HEK293 (cell line): ENCODE results near the gene JMJD6.

ENCODE experiments used
- FEZF1 ChIP-seq: fragments of 450-650 bp; formaldehyde crosslinking; IDR thresholded peaks from 2 replicates; pipeline ENCODE4 v1.5.1; 2016; ENCODE audit warnings: missing biosample characterization, missing genetic modification characterization
- GLI4 ChIP-seq: fragments of 450-650 bp; formaldehyde crosslinking; IDR thresholded peaks from 2 replicates; pipeline ENCODE4 v1.5.1; 2016; ENCODE audit warnings: missing biosample characterization, missing genetic modification characterization
- HOXA7 ChIP-seq: sonication (generic); formaldehyde crosslinking; IDR thresholded peaks from 2 replicates; pipeline ENCODE4 v1.8.1; 2022; ENCODE audit warnings: missing genetic modification reagents, borderline replicate concordance
- KLF7 ChIP-seq: fragments of 450-650 bp; formaldehyde crosslinking; IDR thresholded peaks from 2 replicates; pipeline ENCODE4 v1.5.1; 2016; ENCODE audit warnings: missing biosample characterization, missing genetic modification characterization, borderline replicate concordance
- KLF8 ChIP-seq: fragments of 450-650 bp; formaldehyde crosslinking; IDR thresholded peaks from 2 replicates; pipeline ENCODE4 v1.5.1; 2016; ENCODE audit warnings: missing biosample characterization, missing genetic modification characterization
- PRDM4 ChIP-seq: fragments of 450-650 bp; formaldehyde crosslinking; IDR thresholded peaks from 2 replicates; pipeline ENCODE4 v1.5.1; 2017; ENCODE audit warnings: missing biosample characterization, missing genetic modification characterization
- PRDM6 ChIP-seq: fragments of 450-650 bp; formaldehyde crosslinking; IDR thresholded peaks from 2 replicates; pipeline ENCODE4 v1.5.1; 2017; ENCODE audit warnings: missing biosample characterization, missing genetic modification characterization
- SALL2 ChIP-seq: fragments of 450-650 bp; formaldehyde crosslinking; IDR thresholded peaks from 2 replicates; pipeline ENCODE4 v1.5.0; 2017; ENCODE audit warnings: missing biosample characterization, mild to moderate bottlenecking, missing genetic modification characterization, borderline replicate concordance
- SCRT1 ChIP-seq: fragments of 450-650 bp; formaldehyde crosslinking; IDR thresholded peaks from 2 replicates; pipeline ENCODE4 v1.5.1; 2016; ENCODE audit warnings: missing biosample characterization, missing genetic modification characterization, borderline replicate concordance
- YY1 ChIP-seq: fragments of 450-650 bp; formaldehyde crosslinking; IDR thresholded peaks from 2 replicates; pipeline ENCODE4 v1.5.1; 2018; ENCODE audit warnings: missing biosample characterization, missing genetic modification characterization
- ZBTB17 ChIP-seq: fragments of 450-650 bp; formaldehyde crosslinking; IDR thresholded peaks from 2 replicates; pipeline ENCODE4 v1.5.1; 2016; ENCODE audit warnings: missing biosample characterization, missing genetic modification characterization
- ZBTB44 ChIP-seq: fragments of 450-650 bp; IDR thresholded peaks from 2 replicates; pipeline ENCODE4 v1.5.1; 2018; ENCODE audit warnings: missing biosample characterization, mild to moderate bottlenecking, missing genetic modification characterization
- ZBTB48 ChIP-seq: fragments of 450-650 bp; formaldehyde crosslinking; IDR thresholded peaks from 2 replicates; pipeline ENCODE4 v1.5.1; 2016; ENCODE audit warnings: missing biosample characterization, missing genetic modification characterization
- ZEB2 ChIP-seq: fragments of 450-650 bp; formaldehyde crosslinking; IDR thresholded peaks from 2 replicates; pipeline ENCODE4 v1.5.1; 2016; ENCODE audit warnings: missing biosample characterization, missing genetic modification characterization
- ZNF10 ChIP-seq: fragments of 450-650 bp; formaldehyde crosslinking; IDR thresholded peaks from 2 replicates; pipeline ENCODE4 v1.5.1; 2017; ENCODE audit warnings: missing biosample characterization, missing genetic modification characterization
- ZNF146 ChIP-seq: fragments of 450-650 bp; formaldehyde crosslinking; IDR thresholded peaks from 2 replicates; pipeline ENCODE4 v1.5.1; 2016; ENCODE audit warnings: missing biosample characterization, missing genetic modification characterization
- ZNF174 ChIP-seq: fragments of 450-650 bp; formaldehyde crosslinking; IDR thresholded peaks from 2 replicates; pipeline ENCODE4 v1.5.0; 2017; ENCODE audit warnings: missing biosample characterization, mild to moderate bottlenecking, missing genetic modification characterization
- ZNF184 ChIP-seq: fragments of 450-650 bp; IDR thresholded peaks from 2 replicates; pipeline ENCODE4 v1.5.1; 2018; ENCODE audit warnings: missing biosample characterization, mild to moderate bottlenecking, missing genetic modification characterization
- ZNF248 ChIP-seq: fragments of 450-650 bp; formaldehyde crosslinking; IDR thresholded peaks from 2 replicates; pipeline ENCODE4 v1.5.1; 2017; ENCODE audit warnings: missing biosample characterization, missing genetic modification characterization
- ZNF280C ChIP-seq: fragments of 450-650 bp; formaldehyde crosslinking; IDR thresholded peaks from 2 replicates; pipeline ENCODE4 v1.5.1; 2016; ENCODE audit warnings: missing biosample characterization, missing genetic modification characterization
- ZNF292 ChIP-seq: fragments of 450-650 bp; formaldehyde crosslinking; IDR thresholded peaks from 2 replicates; pipeline ENCODE4 v1.5.1; 2016; ENCODE audit warnings: low read depth, missing biosample characterization, missing genetic modification characterization, borderline replicate concordance
- ZNF335 ChIP-seq: fragments of 450-650 bp; formaldehyde crosslinking; conservative IDR thresholded peaks from 2 replicates; pipeline ENCODE4 v1.5.1; 2016; ENCODE audit warnings: missing biosample characterization, missing genetic modification characterization
- ZNF48 ChIP-seq: fragments of 450-650 bp; formaldehyde crosslinking; IDR thresholded peaks from 2 replicates; pipeline ENCODE4 v1.5.1; 2016; ENCODE audit warnings: missing biosample characterization, missing genetic modification characterization
- ZNF514 ChIP-seq: fragments of 450-650 bp; formaldehyde crosslinking; IDR thresholded peaks from 2 replicates; pipeline ENCODE4 v1.5.1; 2016; ENCODE audit warnings: missing biosample characterization, missing genetic modification characterization
- ZNF530 ChIP-seq: fragments of 450-650 bp; formaldehyde crosslinking; IDR thresholded peaks from 2 replicates; pipeline ENCODE4 v1.5.1; 2016; ENCODE audit warnings: low read depth, missing biosample characterization, missing genetic modification characterization
- ZNF660 ChIP-seq: fragments of 450-650 bp; IDR thresholded peaks from 2 replicates; pipeline ENCODE4 v1.5.1; 2018; ENCODE audit warnings: missing biosample characterization, mild to moderate bottlenecking, missing genetic modification characterization
- ZNF692 ChIP-seq: fragments of 450-650 bp; formaldehyde crosslinking; IDR thresholded peaks from 2 replicates; pipeline ENCODE4 v1.5.1; 2016; ENCODE audit warnings: missing biosample characterization, missing genetic modification characterization
- ZSCAN5A ChIP-seq: fragments of 450-650 bp; formaldehyde crosslinking; IDR thresholded peaks from 2 replicates; pipeline ENCODE4 v1.5.1; 2016; ENCODE audit warnings: missing biosample characterization, missing genetic modification characterization
- ZXDB ChIP-seq: fragments of 450-650 bp; formaldehyde crosslinking; IDR thresholded peaks from 2 replicates; pipeline ENCODE4 v1.5.1; 2016; ENCODE audit warnings: missing biosample characterization, missing genetic modification characterization

JMJD6 gene

GRCh38 chr17:76671123-76671911, 55.1 kb downstream of the JMJD6 start (continued):
- TF ChIP-seq PRDM6, result no peak
- TF ChIP-seq ZNF530, result no peak
- TF ChIP-seq ZNF248, result no peak
- peak; percentile 60; the same call in 1 of the 2 replicates for TF ChIP-seq PRDM4
- TF ChIP-seq HOXA7, result no peak
- TF ChIP-seq GLI4, result peak; percentile 92
- TF ChIP-seq ZNF10 (tag by site-specific recombination), result no peak; the same call in 1 of the 2 replicates
- peak; percentile 82 for TF ChIP-seq KLF7
- TF ChIP-seq ZSCAN5A, result peak; percentile 87; the same call in 1 of the 2 replicates
- TF ChIP-seq ZBTB44 (tag by site-specific recombination), result no peak
- no peak for TF ChIP-seq ZNF174 (tag by site-specific recombination)
- TF ChIP-seq ZNF48, result no peak
- peak; percentile 61; the same call in 1 of the 2 replicates for TF ChIP-seq ZNF146
- peak; percentile 64 for TF ChIP-seq KLF8
- peak; percentile 72; the same call in 1 of the 2 replicates for TF ChIP-seq ZNF335
- peak; percentile 96 for TF ChIP-seq SALL2 (tag by site-specific recombination)
- TF ChIP-seq ZNF514 (tag by site-specific recombination), result no peak
- peak; percentile 21; the same call in 1 of the 2 replicates for TF ChIP-seq SCRT1 (tag by site-specific recombination)
- TF ChIP-seq ZNF692 (tag by site-specific recombination), result peak; percentile 58; the same call in 1 of the 2 replicates
- no peak for TF ChIP-seq ZNF184 (tag by site-specific recombination)
- TF ChIP-seq ZXDB, result peak; percentile 40
- no peak for TF ChIP-seq ZNF292
- TF ChIP-seq ZBTB48 (tag by site-specific recombination), result peak; percentile 97
- TF ChIP-seq FEZF1 (tag by site-specific recombination), result peak; percentile 74
- TF ChIP-seq ZNF280C (tag by site-specific recombination), result no peak
- TF ChIP-seq ZEB2, result peak; percentile 84
- no peak; the same call in 1 of the 2 replicates for TF ChIP-seq YY1 (tag by site-specific recombination)
- TF ChIP-seq ZBTB17 (tag by site-specific recombination), result peak; percentile 73; the same call in 1 of the 2 replicates
- TF ChIP-seq ZNF660 (tag by site-specific recombination), result no peak
